HFFc6 (cell line): ENCODE data around the gene CNOT10. TPM values are rescaled to one million over a fixed set of nuclear protein-coding genes. Genes with fewer than 3 reads are reported as not detected.

ENCODE experiments used
- DNase-seq: peaks from one replicate; pipeline ENCODE4 v3.0.0-alpha.2; 2018
- H3K27ac Mint-ChIP-seq: 2 replicates; pipeline ENCODE4 v1.8.0; 2020; ENCODE audit warnings: mild to moderate bottlenecking, mixed read lengths
- H3K27me3 Mint-ChIP-seq: 2 replicates; pipeline ENCODE4 v1.8.0; 2021; ENCODE audit warnings: mild to moderate bottlenecking, moderate library complexity, mixed read lengths; ENCODE audit not compliant: insufficient read depth
- H3K36me3 Mint-ChIP-seq: 2 replicates; pipeline ENCODE4 v1.8.0; 2021; ENCODE audit warnings: low read depth, mixed read lengths
- H3K4me1 Mint-ChIP-seq: 2 replicates; pipeline ENCODE4 v1.8.0; 2020; ENCODE audit warnings: low read depth, mixed read lengths
- H3K4me3 Mint-ChIP-seq: 2 replicates; pipeline ENCODE4 v1.8.0; 2020; ENCODE audit warnings: mild to moderate bottlenecking, moderate library complexity, mixed read lengths
- H3K9me3 Mint-ChIP-seq: 2 replicates; pipeline ENCODE4 v1.8.0; 2020; ENCODE audit warnings: mild to moderate bottlenecking, mixed read lengths
- total RNA-seq, 6 experiments: library from RNA; stranded (reverse); fragmentation: NEBNext Ultra II Directional; extraction: Animal tissue kit (Norgen Biotek cat#: 25700); gene quantifications; 2 replicates in 1 of 6; 3 replicates in 5 of 6; pipeline ENCODE4 v1.2.3, GENCODE V29; 2021
- TF ChIP-seq, protein P1 (sequence below): fragments of 200-600 bp; sonication (generic); IDR thresholded peaks from 2 replicates; pipeline ENCODE4 v1.5.0; 2021; ENCODE audit warnings: antibody characterized with exemption, mild to moderate bottlenecking

The CNOT10 gene
- total RNA-seq, 6 experiments from 2014 or later: 16.2 to 23.0 (median 20.0) TPM

DNA sequence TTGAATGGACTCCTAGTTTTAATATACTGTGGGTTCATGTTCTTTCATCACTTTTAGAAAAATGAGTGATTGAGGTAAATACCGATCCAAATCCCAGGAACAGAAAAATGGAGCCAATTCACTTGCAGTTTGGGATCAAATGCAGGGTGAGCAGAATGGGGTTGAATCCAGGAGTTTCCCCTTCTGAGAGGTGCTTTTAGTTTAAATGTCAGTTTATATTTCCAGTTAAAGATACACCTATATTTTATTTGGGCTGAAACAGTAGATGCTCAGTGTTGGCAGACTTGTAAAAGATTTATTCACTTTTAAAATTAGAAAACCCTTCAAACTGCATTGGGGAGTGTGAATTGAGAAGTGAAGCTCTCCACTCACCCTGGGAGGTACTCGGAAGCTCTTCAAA is 135.4 kb downstream of the CNOT10 start:
- peaks cover 55% of the 10 kb centered on the region for H3K27me3 Mint-ChIP-seq
- TF ChIP-seq, protein P1, sequence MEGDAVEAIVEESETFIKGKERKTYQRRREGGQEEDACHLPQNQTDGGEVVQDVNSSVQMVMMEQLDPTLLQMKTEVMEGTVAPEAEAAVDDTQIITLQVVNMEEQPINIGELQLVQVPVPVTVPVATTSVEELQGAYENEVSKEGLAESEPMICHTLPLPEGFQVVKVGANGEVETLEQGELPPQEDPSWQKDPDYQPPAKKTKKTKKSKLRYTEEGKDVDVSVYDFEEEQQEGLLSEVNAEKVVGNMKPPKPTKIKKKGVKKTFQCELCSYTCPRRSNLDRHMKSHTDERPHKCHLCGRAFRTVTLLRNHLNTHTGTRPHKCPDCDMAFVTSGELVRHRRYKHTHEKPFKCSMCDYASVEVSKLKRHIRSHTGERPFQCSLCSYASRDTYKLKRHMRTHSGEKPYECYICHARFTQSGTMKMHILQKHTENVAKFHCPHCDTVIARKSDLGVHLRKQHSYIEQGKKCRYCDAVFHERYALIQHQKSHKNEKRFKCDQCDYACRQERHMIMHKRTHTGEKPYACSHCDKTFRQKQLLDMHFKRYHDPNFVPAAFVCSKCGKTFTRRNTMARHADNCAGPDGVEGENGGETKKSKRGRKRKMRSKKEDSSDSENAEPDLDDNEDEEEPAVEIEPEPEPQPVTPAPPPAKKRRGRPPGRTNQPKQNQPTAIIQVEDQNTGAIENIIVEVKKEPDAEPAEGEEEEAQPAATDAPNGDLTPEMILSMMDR: no peak
- no peak for DNase-seq
- H3K27ac Mint-ChIP-seq: no peak overlapping the region
- peaks cover 8% of the 10 kb centered on the region for H3K36me3 Mint-ChIP-seq
- no peak overlapping the region for H3K4me3 Mint-ChIP-seq
- no peaks in the 10 kb centered on the region for H3K4me1 Mint-ChIP-seq
- H3K9me3 Mint-ChIP-seq: peaks cover 17% of the 10 kb centered on the region

DNA sequence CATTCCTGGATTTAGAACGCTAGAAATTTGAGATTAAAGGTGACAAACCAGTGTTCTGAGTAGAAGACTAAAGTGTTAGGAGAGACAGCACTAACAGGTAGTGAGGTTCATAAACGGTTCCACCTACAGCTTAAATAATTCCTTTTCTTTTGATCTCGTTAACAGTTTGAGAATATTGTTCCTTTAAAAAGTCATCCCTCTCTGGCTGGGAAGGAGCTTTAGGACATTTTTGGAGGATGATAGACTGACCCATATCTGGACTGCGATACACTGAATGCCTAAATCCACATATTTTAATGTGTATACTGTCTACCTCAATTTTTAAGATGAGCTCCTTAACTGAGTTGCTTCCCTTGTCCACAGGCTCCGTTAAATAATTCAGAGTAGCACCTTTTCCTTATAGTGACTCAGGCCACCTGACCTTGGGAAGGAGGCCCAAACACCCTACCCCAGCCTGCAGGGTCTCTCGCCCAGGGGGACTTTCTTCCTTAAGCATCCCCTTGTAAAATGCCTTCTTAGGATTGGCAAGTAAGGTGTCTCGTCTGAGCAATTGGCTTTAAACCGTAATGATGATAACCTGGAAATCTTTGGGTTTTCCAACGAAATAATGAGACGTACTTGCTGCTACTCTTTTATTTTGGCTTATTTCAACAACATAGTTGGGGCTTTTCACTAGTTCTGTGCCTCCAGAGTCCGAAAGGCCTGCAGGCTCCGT is 136.1 kb downstream of the CNOT10 start:
- Mint-ChIP-seq H3K9me3 (peaks cover 17% of the 10 kb centered on the region), H3K4me1 (no peaks in the 10 kb centered on the region)

DNA sequence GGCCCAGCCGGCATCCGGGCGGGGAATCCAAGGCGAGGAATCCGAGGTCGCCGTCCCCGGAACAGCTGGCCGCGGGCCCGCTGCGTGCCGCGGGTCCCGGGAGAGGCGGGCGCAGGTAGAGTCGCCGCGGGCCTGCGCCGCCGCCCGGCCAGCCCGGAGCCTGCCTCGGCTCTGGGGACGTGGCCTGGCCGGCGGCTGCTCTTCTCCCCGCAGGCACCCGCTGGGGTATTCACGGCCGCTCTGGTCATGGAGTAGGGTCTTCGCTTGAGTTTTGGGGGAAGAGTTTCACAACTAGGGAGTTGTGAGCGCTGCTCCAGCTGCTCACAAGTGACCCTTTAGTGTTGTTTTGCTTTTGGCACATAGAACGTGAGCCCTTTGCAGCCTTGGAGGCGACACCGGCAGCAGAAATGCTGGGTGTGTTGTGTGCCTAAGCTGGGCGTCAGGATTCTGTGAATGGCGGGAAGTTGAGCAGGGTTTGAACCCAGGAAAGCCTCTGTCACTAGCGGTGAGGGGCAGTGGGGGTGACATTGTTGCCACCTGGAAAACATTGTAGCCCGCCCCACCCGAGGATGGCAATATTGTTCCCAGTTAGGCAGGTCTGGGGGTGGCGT is 136.8 kb downstream of the CNOT10 start:
- no peak for DNase-seq
- H3K27ac Mint-ChIP-seq: no peak overlapping the region
- H3K4me3 Mint-ChIP-seq: no peak overlapping the region
- no peaks in the 10 kb centered on the region for H3K4me1 Mint-ChIP-seq
- TF ChIP-seq, protein P1: no peak
- peaks cover 8% of the 10 kb centered on the region for H3K36me3 Mint-ChIP-seq
- H3K27me3 Mint-ChIP-seq: peaks cover 53% of the 10 kb centered on the region
- peaks cover 17% of the 10 kb centered on the region for H3K9me3 Mint-ChIP-seq

More for the DNA sequence above, 136.1 kb downstream of the CNOT10 start:
- TF ChIP-seq, protein P1: no peak
- Mint-ChIP-seq H3K27ac (no peak overlapping the region), H3K4me3 (no peak overlapping the region), H3K36me3 (peaks cover 8% of the 10 kb centered on the region), H3K27me3 (peaks cover 53% of the 10 kb centered on the region)
- DNase-seq: no peak

DNA sequence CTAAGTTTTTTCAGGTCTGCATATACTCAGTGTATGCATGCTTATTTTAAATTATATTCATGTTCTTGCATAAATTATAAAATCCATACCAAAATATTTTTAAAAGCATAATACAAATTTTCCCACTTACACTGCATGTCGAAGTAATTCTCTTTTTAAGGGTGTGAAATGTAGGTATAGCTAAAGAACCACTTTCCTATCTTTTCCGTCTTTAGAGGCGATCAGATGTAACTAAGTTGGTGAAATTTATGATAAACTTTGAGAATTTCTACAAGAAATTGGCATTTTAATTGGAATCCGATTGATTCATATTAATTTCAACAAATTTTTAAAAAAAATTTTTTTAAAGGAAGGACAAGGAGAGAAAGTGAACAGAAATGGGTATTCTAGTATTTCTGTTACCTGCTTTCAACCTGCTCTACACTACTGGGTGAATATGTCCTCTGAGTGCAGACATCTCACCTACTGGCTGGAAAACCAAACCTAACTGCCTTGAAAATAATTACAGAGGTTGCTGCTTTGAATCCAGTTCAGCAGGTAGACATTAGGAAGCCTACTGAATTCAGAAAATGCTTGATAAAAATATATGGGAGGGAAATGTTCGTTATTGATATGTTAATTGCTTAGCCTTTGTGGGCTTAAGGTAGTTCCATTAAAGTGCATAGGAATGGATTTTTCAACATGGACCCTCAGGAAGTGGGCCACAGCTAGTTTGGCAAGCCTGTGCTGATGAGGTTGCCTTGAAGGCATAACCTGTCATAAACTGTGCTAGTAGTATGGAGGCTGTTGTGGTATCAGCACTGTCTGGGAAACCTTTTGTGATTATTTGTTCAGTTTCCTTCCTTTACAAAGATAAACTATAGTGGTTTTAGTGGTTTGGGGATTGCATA is 137.9 kb downstream of the CNOT10 start:
- Mint-ChIP-seq H3K4me1 (no peaks in the 10 kb centered on the region), H3K27ac (no peak overlapping the region), H3K36me3 (peaks cover 8% of the 10 kb centered on the region), H3K4me3 (no peak overlapping the region), H3K27me3 (peaks cover 52% of the 10 kb centered on the region), H3K9me3 (peaks cover 17% of the 10 kb centered on the region)
- TF ChIP-seq, protein P1: no peak
- no peak for DNase-seq

Other genes with a start within 250 kb of the CNOT10 start
- 10 to 100 TPM; 55.7 to 68.0 (median 62.7) TPM for gene CMTM6, start 182.3 kb upstream of the CNOT10 start, total RNA-seq
- gene DYNC1LI1, start 114.3 kb upstream of the CNOT10 start, total RNA-seq: 10 to 100 TPM; 43.6 to 51.8 (median 46.3) TPM
- gene TRIM71, start 132.8 kb downstream of the CNOT10 start, total RNA-seq: not detected